ENCODE measurements around the gene SDHAF3. TPM values are rescaled to one million over a fixed set of nuclear protein-coding genes. Genes with fewer than 3 reads are reported as not detected.

Gene SDHAF3
- total RNA-seq, 3 donors from 2014 or later = 11.7 to 23.2 (median 17.1) TPM

GRCh38 chr7:97096037-97096436 is 21.5 kb upstream of the SDHAF3 start:
- Histone ChIP-seq H3K9me3 (no peaks in the 10 kb centered on the region), H3K36me3 (ENCODE audit: low read depth) (no peaks in the 10 kb centered on the region), H3K4me3 (no peak overlapping the region), H3K4me1 (ENCODE audit: low read depth) (no peaks in the 10 kb centered on the region)
- ATAC-seq (no peak), DNase-seq (no peak)
- no peak for TF ChIP-seq CTCF (IDR thresholded peaks at IDR 0.05)
- intact Hi-C loops (cut with DNase I, micrococcal nuclease) = no loop called here

GRCh38 chr7:97096661-97097060 is 20.8 kb upstream of the SDHAF3 start:
- no peaks in the 10 kb centered on the region for H3K36me3 ChIP-seq (ENCODE audit: low read depth)
- H3K4me1 ChIP-seq (ENCODE audit: low read depth) = no peaks in the 10 kb centered on the region
- TF ChIP-seq CTCF (IDR thresholded peaks at IDR 0.05) = no peak
- DNase-seq (no peak), ATAC-seq (no peak)
- H3K4me3 ChIP-seq = no peak overlapping the region
- H3K9me3 ChIP-seq = no peaks in the 10 kb centered on the region
- intact Hi-C loops (cut with DNase I, micrococcal nuclease) = no loop called here

- DNase-seq = peak; percentile 76 to 90 (median 88)
- Histone ChIP-seq H3K9me3 (peaks cover 6% of the 10 kb centered on the region), H3K36me3 (ENCODE audit: low read depth) (no peaks in the 10 kb centered on the region), H3K4me1 (ENCODE audit: low read depth) (no peaks in the 10 kb centered on the region), H3K4me3 (no peak overlapping the region)
- intact Hi-C loops (cut with DNase I, micrococcal nuclease) = no loop called here
- ATAC-seq = peak; percentile 92
- peak; percentile 49 for TF ChIP-seq CTCF (IDR thresholded peaks at IDR 0.05)
Measured at GRCh38 chr7:97104719-97105238, 12.7 kb upstream of the SDHAF3 start.

- Histone ChIP-seq H3K36me3 (ENCODE audit: low read depth) (no peaks in the 10 kb centered on the region), H3K9me3 (peaks cover 6% of the 10 kb centered on the region), H3K4me3 (no peak overlapping the region), H3K4me1 (ENCODE audit: low read depth) (no peaks in the 10 kb centered on the region)
- DNase-seq = no peak
- ATAC-seq = no peak
- intact Hi-C loops (cut with DNase I, micrococcal nuclease) = no loop called here
- TF ChIP-seq CTCF (IDR thresholded peaks at IDR 0.05) = no peak
Measured at GRCh38 chr7:97107192-97107800, 10.2 kb upstream of the SDHAF3 start.

GRCh38 chr7:97116308-97116707 is 1.2 kb upstream of the SDHAF3 start:
- DNase-seq = peak in 1 of 3 donors; percentile 15
- Histone ChIP-seq H3K9me3 (no peaks in the 10 kb centered on the region), H3K4me1 (ENCODE audit: low read depth) (peaks cover 6% of the 10 kb centered on the region), H3K4me3 (no peak overlapping the region), H3K36me3 (ENCODE audit: low read depth) (no peaks in the 10 kb centered on the region)
- intact Hi-C loops (cut with DNase I, micrococcal nuclease) = no loop called here
- TF ChIP-seq CTCF (IDR thresholded peaks at IDR 0.05) = no peak
- ATAC-seq = peak; percentile 62

GRCh38 chr7:97117035-97117371 is 495 bp upstream of the SDHAF3 start:
- H3K4me3 ChIP-seq = no peak overlapping the region
- ATAC-seq = no peak
- H3K36me3 ChIP-seq (ENCODE audit: low read depth) = no peaks in the 10 kb centered on the region

More at GRCh38 chr7:97117035-97117371, 495 bp upstream of the SDHAF3 start:
- peaks cover 6% of the 10 kb centered on the region for H3K4me1 ChIP-seq (ENCODE audit: low read depth)
- no peak for TF ChIP-seq CTCF (IDR thresholded peaks at IDR 0.05)
- H3K9me3 ChIP-seq = no peaks in the 10 kb centered on the region
- intact Hi-C loops (cut with DNase I, micrococcal nuclease) = no loop called here
- peak in 1 of 3 donors; percentile 25 for DNase-seq
